Vagina (tissue), 2 donors: ENCODE data around the gene ESYT1. TPM values are rescaled to one million over a fixed set of nuclear protein-coding genes. Genes with fewer than 3 reads are reported as not detected.

ENCODE experiments used
- DNase-seq, 2 donors: peaks; one replicate each; pipeline ENCODE4 v3.0.0-alpha.2; 2017; ENCODE audit errors: extremely low spot score in 2 of 2
- H3K27ac ChIP-seq: fragments of 200-600 bp; sonication (generic); one replicate; pipeline ENCODE4 v1.5.1; 2019
- H3K27me3 ChIP-seq: fragments of 200-600 bp; sonication (generic); one replicate; pipeline ENCODE4 v1.5.1; 2019
- H3K36me3 ChIP-seq, 2 donors: fragments of 200-600 bp; sonication (generic); one replicate each; pipeline ENCODE4 v1.5.1; 2017 to 2019
- H3K4me1 ChIP-seq: fragments of 200-600 bp; sonication (generic); one replicate; pipeline ENCODE4 v1.5.1; 2019
- H3K4me3 ChIP-seq, 2 donors: fragments of 200-600 bp; sonication (generic); 1 replicate in 1 of 2; 2 replicates in 1 of 2; pipeline ENCODE4 v1.5.1; 2016 to 2019
- H3K9me3 ChIP-seq: fragments of 200-600 bp; sonication (generic); one replicate; pipeline ENCODE4 v1.5.1; 2019
- CTCF ChIP-seq, 3 experiments: fragments of 450-650 bp in 2 of 3; fragments of 200-600 bp in 1 of 3; sonication (generic) in 1 of 3; IDR thresholded peaks; one replicate each; pipeline ENCODE4 v1.5.1; 2017 to 2019; ENCODE audit warnings: antibody characterized with exemption in 3 of 3, mild to moderate bottlenecking in 2 of 3, moderate library complexity in 2 of 3
- POLR2A ChIP-seq, 2 donors: fragments of 450-650 bp; IDR thresholded peaks; one replicate each; pipeline ENCODE4 v1.6.1; 2017; ENCODE audit warnings: antibody characterized with exemption in 2 of 2, mild to moderate bottlenecking in 2 of 2, moderate library complexity in 2 of 2
- POLR2AphosphoS5 ChIP-seq, 2 donors: sonication (generic); formaldehyde crosslinking; IDR thresholded peaks; one replicate each; pipeline ENCODE4 v1.9.0; 2017; ENCODE audit warnings: antibody characterized with exemption in 2 of 2, mild to moderate bottlenecking in 2 of 2, low read depth in 1 of 2; ENCODE audit not compliant: insufficient read depth in 1 of 2
- intact Hi-C: fragments of 100-400 bp; cut with DNase I; formaldehyde crosslinking; loops from one replicate; pipeline ENCODE4 v1.15.1; 2023
- total RNA-seq: library from RNA; depleted of rRNA; stranded (reverse); fragments of >200 nt; gene quantifications from one replicate; pipeline ENCODE4 v1.2.3, GENCODE V29; 2016

The ESYT1 gene
- total RNA-seq, 1 donor from 2014 or later, result 140 TPM

- Histone ChIP-seq H3K9me3 (no peaks in the 10 kb centered on the region), H3K36me3 (peaks cover 0 to 4% of the 10 kb centered on the region in 2 donors), H3K4me1 (peaks cover 9% of the 10 kb centered on the region), H3K27me3 (no peaks in the 10 kb centered on the region), H3K27ac (no peak overlapping the region), H3K4me3 (no peak overlapping the region)
- intact Hi-C loops, result no loop called here
- TF ChIP-seq POLR2A (IDR thresholded peaks at IDR 0.05) (no peak), CTCF (IDR thresholded peaks at IDR 0.05) (no peak), POLR2AphosphoS5 (IDR thresholded peaks at IDR 0.05; ENCODE audit: insufficient read depth in 1 of 2, low read depth in 1 of 2) (no peak)
- no peak for DNase-seq
Measured at GRCh38 chr12:56098592-56098991, 29.5 kb upstream of the ESYT1 start.

DNA sequence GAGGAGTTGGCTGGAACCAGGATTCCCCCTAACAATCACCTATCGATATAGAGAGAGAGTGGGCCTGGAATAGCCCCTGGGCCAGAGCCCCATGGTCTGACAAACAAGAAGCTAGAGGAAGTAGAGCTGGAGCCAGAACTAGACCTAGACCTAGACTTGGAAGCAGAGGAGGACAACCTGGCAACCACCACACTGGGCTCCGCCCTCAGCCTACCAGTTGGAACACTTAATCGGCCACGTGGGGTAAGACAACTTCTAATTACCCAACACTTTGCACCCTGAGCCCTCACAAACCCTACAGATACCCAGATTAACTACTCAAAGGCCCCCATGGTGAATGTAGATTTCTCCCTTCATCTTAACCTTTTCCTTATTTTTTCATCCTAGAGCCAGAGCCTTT, 28.3 kb upstream of the ESYT1 start:
- Histone ChIP-seq H3K4me3 (no peak overlapping the region), H3K36me3 (peaks cover 0 to 4% of the 10 kb centered on the region in 2 donors), H3K4me1 (peaks cover 13% of the 10 kb centered on the region), H3K9me3 (no peaks in the 10 kb centered on the region), H3K27ac (no peak overlapping the region), H3K27me3 (no peaks in the 10 kb centered on the region)
- DNase-seq, result no peak
- TF ChIP-seq POLR2A (IDR thresholded peaks at IDR 0.05) (no peak), POLR2AphosphoS5 (IDR thresholded peaks at IDR 0.05; ENCODE audit: insufficient read depth in 1 of 2, low read depth in 1 of 2) (no peak), CTCF (IDR thresholded peaks at IDR 0.05) (no peak)
- intact Hi-C loops, result no loop called here

GRCh38 chr12:56101045-56101444, 27.0 kb upstream of the ESYT1 start:
- no peak overlapping the region for H3K4me3 ChIP-seq
- DNase-seq, result no peak
- H3K9me3 ChIP-seq, result no peaks in the 10 kb centered on the region
- intact Hi-C loops, result no loop called here
- H3K27ac ChIP-seq, result no peak overlapping the region
- no peak for TF ChIP-seq POLR2A (IDR thresholded peaks at IDR 0.05)
- no peak for TF ChIP-seq POLR2AphosphoS5 (IDR thresholded peaks at IDR 0.05; ENCODE audit: insufficient read depth in 1 of 2, low read depth in 1 of 2)
- no peak for TF ChIP-seq CTCF (IDR thresholded peaks at IDR 0.05)
- H3K27me3 ChIP-seq, result no peaks in the 10 kb centered on the region
- H3K4me1 ChIP-seq, result peaks cover 26% of the 10 kb centered on the region
- peaks cover 0 to 4% of the 10 kb centered on the region in 2 donors for H3K36me3 ChIP-seq

DNA sequence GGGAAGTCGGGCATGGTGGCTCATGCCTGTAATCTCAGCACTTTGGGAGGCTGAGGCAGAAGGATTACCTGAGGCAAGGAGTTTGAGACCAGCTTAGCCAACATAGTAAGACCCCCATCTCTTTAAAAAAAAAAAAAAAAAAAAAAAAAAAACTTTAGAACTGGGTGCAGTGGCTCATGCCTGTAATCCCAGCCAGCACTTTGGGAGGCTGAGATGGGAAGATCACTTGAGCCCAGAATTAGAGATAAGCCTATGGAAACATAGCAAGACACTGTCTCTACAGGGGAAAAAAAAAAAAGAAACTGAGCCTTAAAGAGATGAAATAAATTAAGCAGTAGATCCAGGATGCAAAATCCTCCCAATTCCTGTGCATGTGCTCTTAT, 25.4 kb upstream of the ESYT1 start:
- peaks cover 35% of the 10 kb centered on the region for H3K4me1 ChIP-seq
- no peak overlapping the region for H3K4me3 ChIP-seq
- no peaks in the 10 kb centered on the region for H3K9me3 ChIP-seq
- H3K27me3 ChIP-seq, result no peaks in the 10 kb centered on the region
- TF ChIP-seq CTCF (IDR thresholded peaks at IDR 0.05), result no peak
- TF ChIP-seq POLR2AphosphoS5 (IDR thresholded peaks at IDR 0.05; ENCODE audit: insufficient read depth in 1 of 2, low read depth in 1 of 2), result no peak
- no peak for TF ChIP-seq POLR2A (IDR thresholded peaks at IDR 0.05)
- H3K27ac ChIP-seq, result no peak overlapping the region
- peaks cover 0 to 19% of the 10 kb centered on the region in 2 donors for H3K36me3 ChIP-seq
- intact Hi-C loops, result no loop called here
- DNase-seq, result no peak

GRCh38 chr12:56103066-56103711, 24.9 kb upstream of the ESYT1 start:
- Histone ChIP-seq H3K27me3 (no peaks in the 10 kb centered on the region), H3K9me3 (no peaks in the 10 kb centered on the region), H3K4me3 (peak overlapping the region; percentile 62 to 97), H3K36me3 (peaks cover 0 to 24% of the 10 kb centered on the region in 2 donors), H3K27ac (peak overlapping the region; percentile 85), H3K4me1 (peaks cover 35% of the 10 kb centered on the region)
- TF ChIP-seq POLR2AphosphoS5 (IDR thresholded peaks at IDR 0.05; ENCODE audit: insufficient read depth in 1 of 2, low read depth in 1 of 2) (no peak), CTCF (IDR thresholded peaks at IDR 0.05) (no peak), POLR2A (IDR thresholded peaks at IDR 0.05) (no peak)
- intact Hi-C loops, result no loop called here
- DNase-seq, result no peak
